ENCODE data around the gene FAM83D.

Gene FAM83D, protein sequence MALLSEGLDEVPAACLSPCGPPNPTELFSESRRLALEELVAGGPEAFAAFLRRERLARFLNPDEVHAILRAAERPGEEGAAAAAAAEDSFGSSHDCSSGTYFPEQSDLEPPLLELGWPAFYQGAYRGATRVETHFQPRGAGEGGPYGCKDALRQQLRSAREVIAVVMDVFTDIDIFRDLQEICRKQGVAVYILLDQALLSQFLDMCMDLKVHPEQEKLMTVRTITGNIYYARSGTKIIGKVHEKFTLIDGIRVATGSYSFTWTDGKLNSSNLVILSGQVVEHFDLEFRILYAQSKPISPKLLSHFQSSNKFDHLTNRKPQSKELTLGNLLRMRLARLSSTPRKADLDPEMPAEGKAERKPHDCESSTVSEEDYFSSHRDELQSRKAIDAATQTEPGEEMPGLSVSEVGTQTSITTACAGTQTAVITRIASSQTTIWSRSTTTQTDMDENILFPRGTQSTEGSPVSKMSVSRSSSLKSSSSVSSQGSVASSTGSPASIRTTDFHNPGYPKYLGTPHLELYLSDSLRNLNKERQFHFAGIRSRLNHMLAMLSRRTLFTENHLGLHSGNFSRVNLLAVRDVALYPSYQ

DNA sequence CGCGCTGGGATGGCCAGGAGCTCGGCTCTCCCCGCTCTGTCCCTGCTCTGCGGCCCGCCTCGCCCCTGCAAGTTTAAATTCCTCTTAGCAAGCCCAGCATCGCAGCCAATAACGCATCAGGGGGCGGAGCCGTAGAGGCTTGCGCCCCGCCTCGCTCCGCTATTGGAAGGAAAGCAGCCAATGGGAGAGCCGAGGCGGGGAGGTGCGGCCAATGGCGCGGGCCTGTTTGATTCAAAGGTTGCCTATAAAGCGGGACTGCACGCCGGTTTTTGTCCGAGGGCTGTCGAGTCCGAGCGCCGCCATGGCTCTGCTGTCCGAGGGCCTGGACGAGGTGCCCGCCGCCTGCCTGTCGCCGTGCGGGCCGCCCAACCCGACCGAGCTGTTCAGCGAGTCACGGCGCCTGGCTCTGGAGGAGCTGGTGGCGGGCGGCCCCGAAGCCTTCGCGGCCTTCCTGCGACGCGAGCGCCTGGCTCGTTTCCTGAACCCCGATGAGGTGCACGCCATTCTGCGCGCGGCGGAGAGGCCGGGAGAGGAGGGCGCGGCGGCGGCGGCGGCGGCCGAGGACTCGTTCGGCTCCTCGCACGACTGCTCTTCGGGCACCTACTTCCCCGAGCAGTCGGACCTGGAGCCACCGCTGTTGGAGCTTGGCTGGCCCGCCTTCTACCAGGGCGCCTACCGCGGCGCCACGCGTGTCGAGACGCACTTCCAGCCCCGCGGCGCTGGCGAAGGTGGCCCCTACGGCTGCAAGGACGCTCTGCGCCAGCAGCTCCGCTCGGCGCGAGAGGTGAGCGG is at the start of gene FAM83D:
Gene FAM83D, plus strand, starts transcription at position 276 of the 792 bp plus-strand sequence. Its CDS starts 26 bp downstream, at position 302.
- peak; percentile 94 for DNase-seq (ENCODE audit: low read depth)

DNA sequence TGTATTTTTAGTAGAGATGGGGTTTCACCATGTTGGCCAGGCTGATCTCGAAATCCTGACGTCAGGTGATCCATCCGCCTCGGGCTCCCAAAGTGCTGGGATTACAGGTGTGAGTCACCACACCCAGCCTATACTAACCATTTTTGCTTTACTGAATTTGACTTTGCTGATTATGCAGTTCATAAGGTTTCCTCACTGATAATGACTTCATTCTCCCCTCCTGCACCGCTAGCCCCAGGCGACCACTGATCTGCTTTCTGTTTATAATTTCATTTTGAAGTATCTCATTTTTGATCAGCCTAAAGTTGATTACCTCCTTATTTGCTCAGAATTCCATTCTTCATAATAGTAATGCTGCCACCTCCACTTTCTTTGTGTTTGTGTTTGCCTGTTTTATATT is 48.7 kb upstream of the FAM83D start:
- DNase-seq (ENCODE audit: low read depth) = no peak

DNA sequence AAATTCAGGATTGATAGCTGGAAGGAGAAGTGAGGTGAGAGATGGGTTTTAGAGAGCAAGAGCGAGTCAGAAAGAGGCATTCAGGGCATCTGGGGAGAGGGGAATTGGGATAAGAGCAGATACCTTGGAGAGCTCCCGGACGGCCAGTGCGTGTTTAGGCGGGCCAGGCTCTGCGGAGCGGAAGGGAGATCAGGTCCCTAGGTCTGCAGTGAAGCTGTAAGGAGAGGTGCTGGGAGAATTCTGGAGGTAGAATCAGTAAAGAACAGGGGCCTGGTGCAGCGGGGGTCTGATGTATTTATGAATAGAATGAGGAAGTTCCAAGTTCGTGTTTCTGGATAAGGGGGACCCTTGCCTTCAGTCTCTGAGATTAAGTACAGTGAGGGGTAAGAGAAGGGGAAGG is 47.4 kb upstream of the FAM83D start:
- DNase-seq (ENCODE audit: low read depth) = no peak

DNA sequence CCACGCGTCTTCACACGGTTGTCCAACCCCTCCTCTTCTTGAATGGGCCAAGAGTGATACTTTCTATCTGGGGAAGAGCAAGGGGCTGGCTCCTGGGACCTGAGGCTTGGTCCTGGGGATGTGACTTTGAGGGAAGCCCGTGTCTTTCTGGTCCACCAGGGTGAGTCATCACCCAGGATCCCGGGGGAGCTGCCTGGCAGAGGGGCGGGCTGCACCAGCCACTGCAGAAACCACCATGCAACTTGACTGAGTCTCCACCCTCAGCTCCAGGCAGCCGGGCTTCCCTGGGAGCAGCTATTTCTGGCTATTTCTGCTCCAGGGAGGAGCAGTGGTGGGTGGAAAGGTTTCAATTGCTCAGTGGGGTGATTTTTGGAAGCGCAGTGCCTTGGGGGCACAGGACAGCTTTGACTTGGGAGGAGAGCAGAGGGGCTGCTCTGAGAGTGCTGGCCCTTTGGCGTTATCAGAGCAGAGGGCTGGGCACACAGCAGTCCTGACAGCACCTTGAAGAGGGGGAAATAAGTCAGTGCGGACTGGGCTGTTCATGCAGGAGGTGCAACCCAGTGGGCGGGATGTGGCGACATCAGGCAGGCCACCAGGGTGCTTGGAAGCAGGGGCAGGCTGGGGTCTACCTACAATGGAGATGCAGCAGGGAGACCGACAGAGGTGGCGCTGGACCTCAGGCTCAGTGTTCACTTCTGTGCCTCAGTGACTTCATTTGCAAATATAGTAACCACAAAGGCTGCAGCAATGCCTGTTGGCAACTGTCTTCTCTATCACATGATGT is 45.1 kb upstream of the FAM83D start:
- DNase-seq (ENCODE audit: low read depth) = no peak

DNA sequence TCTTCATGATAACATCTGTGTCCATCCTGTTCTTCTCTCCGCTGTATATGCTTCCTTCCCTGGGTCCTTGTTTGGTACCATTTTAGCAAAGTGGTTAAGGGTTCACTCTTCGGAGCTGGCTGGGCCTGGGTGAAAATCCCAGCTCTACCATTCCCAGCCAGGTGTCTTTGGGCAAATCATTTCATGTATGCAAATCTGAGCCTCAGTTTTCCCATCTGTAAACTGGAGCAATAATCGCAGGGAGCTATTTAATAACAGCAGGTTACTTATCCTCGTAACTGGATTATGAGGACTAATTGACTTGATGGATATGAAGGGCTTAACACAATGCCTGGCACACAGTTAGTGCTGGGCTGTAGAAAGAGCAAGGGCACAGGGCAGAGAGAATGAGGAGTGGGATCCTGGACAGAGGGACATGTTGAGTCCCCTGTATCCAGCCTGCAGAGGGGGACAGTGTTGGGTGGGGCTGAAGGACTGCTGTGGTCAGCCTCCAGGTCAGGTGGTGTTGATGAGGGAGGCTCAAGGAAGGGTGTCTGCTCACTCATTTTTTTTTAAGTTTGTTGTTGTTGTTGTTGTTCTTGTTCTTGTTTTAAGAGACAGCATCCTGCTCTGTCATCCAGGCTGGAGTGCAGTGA is 44.3 kb upstream of the FAM83D start:
- DNase-seq (ENCODE audit: low read depth) = no peak

DNA sequence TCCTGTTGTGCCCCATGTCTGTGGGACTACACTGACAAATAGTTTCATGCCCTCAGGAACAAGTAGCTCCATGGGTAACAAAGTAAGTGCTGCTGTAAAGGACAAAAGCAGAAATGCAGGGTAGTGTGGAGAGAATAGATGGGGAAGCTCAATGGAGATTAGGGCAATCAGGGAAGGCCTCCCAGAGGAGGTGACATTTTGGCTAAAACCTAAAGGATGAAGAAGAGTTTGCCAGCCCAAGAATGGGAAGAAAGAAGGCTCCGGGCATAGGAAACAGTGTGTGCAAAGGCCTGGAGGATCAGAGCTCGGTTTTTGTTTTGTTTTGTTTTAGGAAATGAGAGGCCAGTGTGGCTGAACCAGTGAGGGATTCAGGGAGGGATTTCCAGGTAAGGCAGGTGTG is 43.6 kb upstream of the FAM83D start:
- DNase-seq (ENCODE audit: low read depth) = no peak

DNA sequence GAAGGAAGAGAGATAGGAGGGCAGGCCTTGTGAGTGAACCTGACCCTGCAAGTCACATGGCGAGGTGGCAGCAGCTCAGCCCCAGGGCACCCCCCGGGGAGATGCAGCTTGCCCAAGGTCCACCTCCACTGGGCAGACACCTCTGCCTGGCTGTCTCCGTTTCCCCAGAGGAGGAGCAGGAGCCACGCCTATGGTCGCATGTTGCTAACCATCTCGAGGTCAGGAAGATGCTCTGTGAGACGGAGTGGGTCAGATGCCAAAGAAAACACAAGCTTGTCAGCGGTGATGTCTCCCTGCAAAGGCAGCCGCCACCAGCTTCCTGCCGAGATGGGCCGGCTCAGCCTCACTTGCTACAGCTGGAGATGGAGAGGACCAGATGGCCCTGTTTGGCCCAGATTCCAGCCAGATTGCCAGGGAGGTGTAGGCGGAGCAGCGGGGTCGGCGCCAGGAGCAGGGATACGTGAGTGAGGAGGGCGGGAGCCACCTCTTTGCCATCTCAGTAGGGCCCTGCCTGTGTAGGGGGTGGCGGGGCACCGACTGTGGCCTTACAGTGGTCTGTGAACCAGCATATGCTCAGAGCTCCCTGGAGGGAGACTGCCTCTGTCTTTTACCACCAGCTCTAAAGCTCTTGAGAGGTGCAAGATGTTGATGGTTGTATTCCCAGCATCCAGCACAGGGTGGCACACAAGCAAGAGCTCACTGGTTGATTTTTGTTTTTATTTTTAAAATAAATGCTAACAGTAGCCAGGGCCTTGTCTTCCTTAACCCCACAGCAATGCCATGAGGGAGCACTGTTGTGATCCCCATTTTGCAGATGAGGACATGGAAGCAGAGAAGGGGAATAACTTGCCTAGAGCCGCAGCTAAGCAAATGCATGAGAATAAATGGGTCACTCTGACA is 42.9 kb upstream of the FAM83D start:
- DNase-seq (ENCODE audit: low read depth) = no peak

DNA sequence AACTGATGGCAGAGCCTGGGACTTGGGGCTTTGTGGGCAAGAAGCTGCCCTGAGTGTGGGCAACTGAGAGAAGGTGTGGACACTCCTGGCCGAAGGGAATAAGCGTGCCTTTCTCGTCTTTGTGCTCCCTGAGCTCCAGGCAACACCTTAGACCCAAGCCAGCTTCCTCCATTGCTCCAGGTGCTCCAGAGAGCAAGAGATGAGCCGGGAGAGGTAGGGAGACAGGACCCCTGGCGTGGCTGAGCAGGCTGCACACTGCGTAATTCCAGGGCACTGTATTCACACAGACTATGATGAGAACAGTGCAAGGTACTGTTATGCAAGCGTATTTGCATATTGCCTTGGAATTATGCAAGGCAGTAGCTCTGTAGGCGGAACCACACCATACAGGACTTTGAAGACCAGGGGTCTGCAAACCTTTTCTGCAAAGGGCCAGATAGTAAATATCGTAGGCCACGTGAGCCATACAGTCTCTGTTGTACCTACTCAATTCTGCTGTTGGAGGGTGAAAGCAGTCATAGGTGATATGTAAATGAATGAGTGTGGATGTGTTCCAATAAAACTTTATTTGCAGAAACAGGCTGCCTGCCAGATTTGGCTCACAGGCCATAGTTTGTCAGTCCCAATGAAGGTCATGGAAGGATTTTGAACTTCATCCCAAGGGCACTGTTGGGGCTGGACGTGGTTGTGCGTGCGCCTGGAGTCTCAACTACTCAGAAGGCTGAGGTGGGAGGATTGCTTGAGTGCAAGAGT is 42.1 kb upstream of the FAM83D start:
- DNase-seq (ENCODE audit: low read depth) = no peak

DNA sequence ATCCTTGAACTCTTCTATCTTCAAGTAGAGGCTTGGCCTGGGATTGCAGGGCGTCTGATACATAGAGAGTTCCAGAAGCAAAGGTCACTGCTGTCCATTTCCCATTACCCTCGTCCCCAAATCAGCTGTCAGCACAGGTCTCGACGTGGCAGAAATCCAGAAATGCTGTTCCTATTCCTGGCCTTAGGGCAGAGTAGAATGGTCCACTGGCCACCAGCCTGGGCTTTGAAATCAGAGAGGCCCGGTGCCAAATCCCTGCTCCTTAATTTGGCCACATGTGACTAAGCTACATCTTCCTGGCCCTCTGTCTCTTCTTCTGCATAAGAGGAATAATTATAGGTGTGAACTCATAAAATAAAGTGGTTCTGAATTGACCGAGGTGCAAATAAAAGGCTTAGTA is 40.9 kb upstream of the FAM83D start:
- DNase-seq (ENCODE audit: low read depth) = no peak

DNA sequence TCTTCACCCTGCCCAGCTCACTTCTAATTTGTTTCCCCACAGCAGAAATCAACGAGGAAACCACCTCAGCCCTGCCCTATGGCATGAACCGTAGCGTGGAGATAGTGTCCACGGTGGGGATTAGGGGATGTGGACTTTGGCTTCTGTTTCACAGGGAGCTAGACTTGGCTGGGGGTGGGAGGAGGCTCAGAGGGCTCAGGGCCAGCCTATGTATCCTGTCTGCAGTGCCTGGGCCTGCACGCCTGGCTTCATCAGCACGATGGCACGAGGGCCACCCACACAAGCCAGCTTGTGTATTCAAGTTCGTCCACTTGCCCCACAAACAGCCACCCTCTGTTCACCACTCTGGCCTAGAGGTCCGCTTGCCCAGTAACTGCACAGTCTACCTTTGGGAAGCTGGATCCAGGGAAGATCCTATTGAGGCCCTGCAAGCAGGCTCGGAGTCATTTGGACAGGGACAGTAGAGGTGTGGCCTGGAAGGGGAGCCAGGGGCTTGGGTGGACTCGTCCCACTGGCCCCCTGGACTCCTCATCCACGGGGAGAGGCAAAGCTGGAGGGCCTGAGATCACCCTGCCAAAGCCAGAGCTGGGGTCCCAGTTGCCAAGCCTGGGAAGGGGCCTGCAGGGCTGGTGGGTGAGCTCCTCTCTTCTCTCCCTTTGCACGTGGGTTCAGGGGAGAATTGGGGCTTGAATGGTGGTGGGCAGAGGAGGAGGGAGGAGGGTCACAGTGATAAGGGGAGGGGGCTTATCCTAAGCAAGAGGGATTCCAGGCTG is 38.0 kb upstream of the FAM83D start:
- DNase-seq (ENCODE audit: low read depth) = no peak

DNA sequence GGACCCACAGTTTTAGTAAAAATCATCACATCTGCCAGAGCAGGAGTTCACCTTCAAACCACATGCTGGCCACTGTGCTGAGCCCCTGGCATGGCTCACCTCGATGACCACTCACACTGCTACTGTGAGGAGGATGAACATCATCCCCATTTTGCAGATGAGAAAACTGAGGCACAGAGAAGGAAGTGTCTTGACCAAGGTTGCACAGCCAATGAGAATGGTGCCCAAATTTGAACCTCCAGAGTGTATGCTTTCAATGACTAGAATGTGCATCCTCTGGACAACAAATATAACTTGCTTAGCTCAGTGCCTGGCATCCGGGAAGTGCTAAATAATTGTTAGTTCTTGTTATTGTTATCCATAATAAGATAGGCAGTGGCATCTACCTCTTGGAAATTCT is 37.2 kb upstream of the FAM83D start:
- no peak for DNase-seq (ENCODE audit: low read depth)

DNA sequence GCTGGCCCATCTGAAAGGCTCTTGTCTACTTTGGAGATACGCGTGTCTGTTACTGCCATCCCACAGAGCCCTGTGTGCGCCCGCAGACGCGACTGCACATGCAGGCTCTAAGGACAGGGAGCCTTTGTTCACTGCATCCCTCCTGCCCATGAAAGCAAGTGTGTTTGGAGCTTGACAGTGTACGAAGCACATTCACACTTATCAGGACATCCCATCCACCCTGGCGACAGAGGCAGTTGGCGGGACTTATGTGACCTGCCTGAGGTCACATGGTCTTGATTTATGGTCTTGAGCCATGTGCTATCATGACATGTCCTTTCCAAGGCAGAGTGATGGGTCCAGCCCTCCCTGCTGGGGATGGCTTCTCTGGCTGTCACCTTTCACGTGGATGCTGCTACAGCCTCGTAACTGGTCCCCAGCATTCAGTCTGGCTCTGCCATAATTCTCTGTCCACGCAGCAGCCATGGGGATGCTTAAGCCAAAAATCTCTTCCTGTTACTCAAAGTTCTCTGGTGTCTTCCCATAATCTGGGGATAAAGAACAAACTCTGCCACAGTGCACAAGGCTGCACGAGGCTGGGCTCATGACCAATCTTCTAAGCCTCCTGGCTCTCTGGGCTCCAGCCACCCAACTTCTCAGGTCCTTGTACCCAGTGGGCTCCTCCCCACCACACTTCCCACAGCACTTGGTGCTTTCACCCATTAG is 36.3 kb upstream of the FAM83D start:
- DNase-seq (ENCODE audit: low read depth) = no peak

DNA sequence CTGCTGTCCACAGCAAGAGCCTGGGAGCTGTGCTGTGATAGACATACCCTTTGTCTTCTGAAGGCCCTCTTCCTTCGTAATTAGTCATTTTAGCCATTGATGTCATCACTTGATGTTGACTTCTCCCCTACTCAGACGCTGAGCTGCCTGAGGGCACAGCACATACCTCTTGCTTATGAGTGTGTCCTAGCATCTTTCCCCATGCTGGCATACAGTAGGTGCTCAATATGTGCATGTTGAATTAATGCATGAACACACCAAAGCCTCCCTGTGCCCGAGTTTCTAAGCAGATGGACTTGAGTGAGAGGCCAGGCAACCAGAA is 35.8 kb upstream of the FAM83D start:
- DNase-seq (ENCODE audit: low read depth) = no peak

DNA sequence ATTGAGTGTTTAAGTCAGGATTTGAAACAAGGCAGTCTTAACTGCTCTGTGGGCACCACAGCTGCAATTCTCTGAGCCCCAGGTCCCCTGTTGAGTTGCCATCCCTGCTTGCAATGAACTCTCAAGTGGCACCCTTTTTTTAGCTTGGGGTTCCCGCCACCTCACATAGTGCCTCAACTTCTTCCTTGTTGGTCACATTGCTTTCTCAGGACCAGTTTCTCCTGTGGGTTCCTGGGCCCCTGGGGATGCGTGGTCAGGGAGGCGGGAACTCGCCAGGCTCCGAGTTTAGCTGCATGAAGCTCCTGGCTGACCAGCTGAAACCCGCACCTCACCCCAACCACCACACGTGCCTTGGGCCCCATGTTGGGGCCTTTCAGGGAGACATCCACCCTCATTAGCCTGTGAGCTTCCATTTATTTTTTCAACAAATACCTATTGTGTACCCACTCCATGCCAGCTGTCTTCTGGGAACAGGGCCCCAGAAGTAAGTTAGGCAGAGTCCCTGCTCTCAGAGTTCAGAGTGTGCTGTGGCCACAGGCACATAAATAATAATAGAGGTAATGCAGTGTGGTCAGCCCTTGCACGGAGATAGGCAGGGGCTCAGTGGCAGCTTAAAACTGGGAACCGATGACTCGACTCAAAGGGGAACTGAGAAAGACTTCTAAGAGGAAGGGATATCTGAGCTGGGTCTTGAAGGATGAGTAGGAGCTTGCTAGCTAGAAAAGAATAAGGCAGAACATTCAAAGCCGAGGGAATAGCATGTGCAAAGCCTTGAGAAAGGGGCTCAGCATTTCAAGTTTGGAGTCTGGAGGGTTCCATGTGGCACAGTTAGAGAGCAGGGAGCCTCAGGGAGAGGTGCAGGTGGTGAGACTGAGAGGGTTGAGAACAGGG is 33.9 kb upstream of the FAM83D start:
- DNase-seq (ENCODE audit: low read depth) = no peak

DNA sequence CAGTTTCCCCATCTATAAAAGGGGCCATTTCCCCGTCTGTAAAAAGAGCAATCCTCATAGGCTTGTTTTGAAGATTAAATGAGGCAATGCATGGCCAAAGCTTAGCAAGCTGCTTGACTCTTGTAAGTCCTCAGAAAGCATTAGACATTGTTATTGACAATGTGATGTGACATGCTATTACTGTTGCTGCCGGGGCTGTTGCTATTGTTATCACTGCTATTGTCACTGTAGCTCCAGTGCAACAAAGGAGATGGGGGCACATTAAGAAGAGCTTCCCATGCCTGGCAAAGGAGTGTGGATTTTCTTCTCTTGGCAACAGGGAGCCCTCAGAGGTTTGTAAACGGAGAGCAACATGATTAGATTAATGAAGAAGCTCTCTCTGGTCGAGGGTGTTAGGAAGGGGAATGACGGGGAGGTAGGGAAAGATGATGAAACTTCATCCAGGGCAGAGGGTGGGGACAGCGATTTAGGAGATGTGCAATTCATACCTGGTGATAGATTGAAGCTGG is 33.1 kb upstream of the FAM83D start:
- DNase-seq (ENCODE audit: low read depth) = no peak

DNA sequence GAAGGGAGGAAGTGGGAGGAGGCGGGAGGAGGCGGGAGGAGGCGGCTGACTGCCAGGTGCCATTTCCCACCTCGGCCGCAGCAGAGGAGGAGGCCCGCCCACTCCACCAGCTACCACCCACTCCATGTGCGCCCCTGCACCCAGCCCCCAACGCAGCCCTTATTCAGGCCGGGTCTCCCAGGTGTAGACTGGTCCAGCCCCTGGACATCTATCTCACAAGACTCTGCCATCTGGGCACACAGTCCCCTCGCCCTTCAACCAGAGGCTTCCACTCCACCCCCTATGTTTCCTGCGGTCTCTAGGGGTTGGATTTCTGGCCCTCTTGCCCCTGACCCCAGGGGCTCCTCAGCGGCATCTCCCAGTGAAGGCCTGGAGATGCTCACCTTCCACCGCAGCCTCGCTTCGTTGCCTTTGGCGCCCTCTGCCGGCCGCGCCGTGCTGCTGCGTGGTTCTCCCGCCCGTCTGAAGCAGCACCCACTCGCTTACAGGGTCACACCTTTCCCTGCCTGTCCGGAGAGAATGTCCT is 32.6 kb upstream of the FAM83D start:
- DNase-seq (ENCODE audit: low read depth) = peak; percentile 75

Measured in stimulated activated CD8-positive, alpha-beta memory T cell treated with anti-CD3 and anti-CD28 coated beads, Interleukin-4, amount 100 ng/mL, for 24 hours (primary cell).